AG04450 (cell line): ENCODE measurements around the gene KLF7. TPM values are rescaled to one million over a fixed set of nuclear protein-coding genes. Genes with fewer than 3 reads are reported as not detected.

ENCODE experiments used
- CTCF ChIA-PET: fragments of 300-600, 350-600 bp; formaldehyde crosslinking; extraction: SDS; loops from one replicate; lab custom pipeline; 2022; ENCODE audit warnings: antibody characterized with exemption, inconsistent platforms; lab: Charles Lee
- POLR2A ChIA-PET: fragments of 350-600 bp; formaldehyde crosslinking; extraction: SDS; loops from one replicate; lab custom pipeline; 2021; ENCODE audit warnings: antibody characterized with exemption, inconsistent platforms; lab: Yijun Ruan, JAX
- DNase-seq: peaks from one replicate; pipeline ENCODE4 v3.0.0-alpha.2; 2011; ENCODE audit warnings: low read depth, low spot score
- H3K27ac ChIP-seq: one replicate; pipeline ENCODE4 v1.5.1; 2012; ENCODE audit warnings: low read depth, low read length, control low read depth
- H3K27me3 ChIP-seq: one replicate; pipeline ENCODE4 v1.6.0; 2012; ENCODE audit warnings: low read length; ENCODE audit not compliant: control insufficient read depth, insufficient read depth
- H3K4me3 ChIP-seq: 2 replicates; pipeline ENCODE4 v1.5.1; 2011; ENCODE audit warnings: mild to moderate bottlenecking, low read depth, low read length, control low read depth
- H3K9me3 ChIP-seq: 2 replicates; pipeline ENCODE4 v1.5.1; 2012; ENCODE audit warnings: low read length; ENCODE audit not compliant: control insufficient read depth, insufficient read depth
- polyA plus RNA-seq: library from polyadenylated mRNA; depleted of rRNA; stranded (reverse); fragments of >200 nt; gene quantifications from 2 replicates; pipeline ENCODE4 v1.2.3, GENCODE V29; 2011
- TF ChIP-seq, protein P1 (sequence below): IDR thresholded peaks from 2 replicates; pipeline ENCODE4 v1.5.1; 2011; ENCODE audit warnings: low read depth, low read length, control low read depth, inconsistent platforms

KLF7 gene
- polyA plus RNA-seq, 1 experiment, result 22.1 TPM

DNA sequence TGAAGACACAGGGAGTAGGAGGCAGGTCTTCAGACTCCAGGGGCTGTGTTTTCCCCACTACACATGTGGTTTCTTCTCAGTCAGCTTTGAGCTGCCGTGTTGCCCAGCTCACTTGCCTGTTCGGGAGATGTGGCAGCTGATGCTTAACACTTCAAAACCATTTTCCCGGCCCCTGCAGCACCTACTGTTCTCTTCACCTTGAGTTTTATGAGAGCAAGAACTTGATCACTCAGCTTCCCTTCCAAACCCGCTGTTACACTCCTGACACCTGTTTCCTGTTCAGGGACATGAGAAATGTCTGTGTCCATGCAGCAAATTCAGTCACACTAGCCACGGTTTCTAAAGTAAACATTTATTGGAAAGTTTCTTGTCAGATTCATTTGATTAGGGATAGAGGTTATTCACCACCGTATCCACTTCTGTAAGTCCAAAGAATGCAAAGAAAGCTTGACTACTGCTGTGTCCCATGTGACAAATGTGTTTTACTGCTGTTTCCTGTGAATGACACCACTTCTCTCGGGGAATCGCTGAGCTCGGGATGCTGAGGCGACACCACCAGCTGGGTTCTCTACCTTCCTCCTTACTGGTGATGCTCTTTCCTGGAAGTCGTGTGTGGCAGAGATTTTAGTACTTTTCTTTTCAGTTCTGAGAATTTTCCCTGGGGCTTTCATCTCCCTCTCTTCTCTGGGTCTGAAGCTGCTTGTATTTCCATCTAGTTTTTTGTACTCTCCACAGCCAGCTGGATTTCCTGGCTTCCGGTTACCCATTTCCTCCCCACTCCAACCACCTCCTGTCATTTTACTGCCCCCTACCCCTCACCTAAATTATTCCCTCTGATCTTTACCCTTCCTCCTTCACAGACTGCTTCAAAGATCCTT, 91.7 kb downstream of the KLF7 start:
- Histone ChIP-seq H3K9me3 (no peaks in the 10 kb centered on the region), H3K4me3 (no peak overlapping the region), H3K27ac (no peak overlapping the region), H3K27me3 (no peaks in the 10 kb centered on the region)
- no peak for DNase-seq
- ChIA-PET POLR2A (interaction anchor here (0.6 to 1.5 kb wide), 2 partner anchors 21 to 92 kb away, joined by 6 to 12 read pairs; partner anchors contain the start of gene KLF7), CTCF (interaction anchor here (1.3 to 2.1 kb wide), 3 partner anchors 84 to 399 kb away, joined by 3 to 11 read pairs (median 3); no protein-coding TSS in a partner anchor)
- TF ChIP-seq, protein P1, sequence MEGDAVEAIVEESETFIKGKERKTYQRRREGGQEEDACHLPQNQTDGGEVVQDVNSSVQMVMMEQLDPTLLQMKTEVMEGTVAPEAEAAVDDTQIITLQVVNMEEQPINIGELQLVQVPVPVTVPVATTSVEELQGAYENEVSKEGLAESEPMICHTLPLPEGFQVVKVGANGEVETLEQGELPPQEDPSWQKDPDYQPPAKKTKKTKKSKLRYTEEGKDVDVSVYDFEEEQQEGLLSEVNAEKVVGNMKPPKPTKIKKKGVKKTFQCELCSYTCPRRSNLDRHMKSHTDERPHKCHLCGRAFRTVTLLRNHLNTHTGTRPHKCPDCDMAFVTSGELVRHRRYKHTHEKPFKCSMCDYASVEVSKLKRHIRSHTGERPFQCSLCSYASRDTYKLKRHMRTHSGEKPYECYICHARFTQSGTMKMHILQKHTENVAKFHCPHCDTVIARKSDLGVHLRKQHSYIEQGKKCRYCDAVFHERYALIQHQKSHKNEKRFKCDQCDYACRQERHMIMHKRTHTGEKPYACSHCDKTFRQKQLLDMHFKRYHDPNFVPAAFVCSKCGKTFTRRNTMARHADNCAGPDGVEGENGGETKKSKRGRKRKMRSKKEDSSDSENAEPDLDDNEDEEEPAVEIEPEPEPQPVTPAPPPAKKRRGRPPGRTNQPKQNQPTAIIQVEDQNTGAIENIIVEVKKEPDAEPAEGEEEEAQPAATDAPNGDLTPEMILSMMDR, result no peak

DNA sequence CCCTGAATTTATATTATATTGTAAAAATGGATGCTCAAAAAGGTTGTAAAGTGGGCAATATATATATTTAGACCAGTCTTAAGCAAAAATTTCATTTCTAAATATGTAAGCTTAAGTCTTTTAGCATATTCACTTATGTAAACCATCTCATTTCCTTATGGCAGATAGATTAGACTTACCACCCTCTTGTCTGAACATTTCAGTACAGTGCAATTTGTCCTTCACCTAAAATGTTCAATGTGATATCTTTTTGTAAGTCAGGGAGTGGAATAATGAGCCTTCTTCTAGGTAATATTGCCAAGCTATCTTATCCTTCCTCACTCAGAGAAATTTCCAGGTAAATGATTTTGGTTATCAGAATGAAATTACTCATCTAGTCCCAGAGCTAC, 92.3 kb downstream of the KLF7 start:
- H3K4me3 ChIP-seq, result no peak overlapping the region
- ChIA-PET POLR2A (interaction anchor here (0.6 to 1.5 kb wide), 2 partner anchors 22 to 93 kb away, joined by 6 to 12 read pairs; partner anchors contain the start of gene KLF7), CTCF (interaction anchor here (1.3 to 2.1 kb wide), 2 partner anchors 83 to 400 kb away, joined by 3 to 11 read pairs; no protein-coding TSS in a partner anchor)
- H3K27ac ChIP-seq, result no peak overlapping the region
- DNase-seq, result no peak
- no peaks in the 10 kb centered on the region for H3K9me3 ChIP-seq
- TF ChIP-seq, protein P1, result no peak
- H3K27me3 ChIP-seq, result no peaks in the 10 kb centered on the region

DNA sequence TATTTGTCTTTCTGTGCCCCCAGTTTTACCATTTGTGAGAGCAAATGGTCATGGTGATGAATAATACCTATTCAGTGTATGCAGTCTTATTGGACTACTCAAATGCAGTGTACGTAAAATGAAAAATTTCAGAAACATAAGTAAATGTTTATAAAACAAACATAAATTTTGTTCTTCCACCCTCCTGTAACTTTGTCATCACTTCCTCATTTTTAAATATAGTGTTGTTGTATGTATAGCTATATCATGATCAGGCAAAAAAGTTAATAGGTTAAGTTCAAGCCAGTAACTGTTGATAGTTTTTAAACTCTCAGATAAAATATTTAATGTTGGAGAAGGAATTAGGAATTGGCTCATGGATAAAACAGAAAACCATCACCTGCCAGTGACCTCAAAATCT, 93.2 kb downstream of the KLF7 start:
- H3K27ac ChIP-seq, result no peak overlapping the region
- TF ChIP-seq, protein P1, result no peak
- ChIA-PET POLR2A (no interaction called here), CTCF (interaction anchor here (2.1 kb wide), 1 partner anchor 401 kb away, joined by 11 read pairs; no protein-coding TSS in a partner anchor)
- DNase-seq, result no peak
- H3K9me3 ChIP-seq, result no peaks in the 10 kb centered on the region
- H3K27me3 ChIP-seq, result no peaks in the 10 kb centered on the region
- no peak overlapping the region for H3K4me3 ChIP-seq

DNA sequence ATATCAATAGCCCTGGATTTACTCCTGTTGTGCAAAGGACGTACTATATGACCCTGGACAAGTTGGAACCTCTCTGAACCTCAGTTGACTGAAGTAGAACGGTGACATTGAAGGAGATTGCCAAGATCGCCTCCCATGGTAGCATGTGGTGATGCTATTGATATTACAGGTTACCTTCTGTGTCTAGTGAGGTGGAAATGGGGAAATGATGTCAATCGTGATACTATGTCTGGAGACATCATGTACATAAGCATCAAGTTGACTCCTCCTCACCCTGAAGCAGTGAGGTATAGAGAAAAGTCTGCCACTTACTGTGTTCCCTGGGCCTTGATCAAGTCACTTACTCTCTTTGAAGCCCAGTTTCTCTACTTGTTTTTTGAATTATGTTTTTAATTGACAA, 93.9 kb downstream of the KLF7 start:
- TF ChIP-seq, protein P1, result no peak
- Histone ChIP-seq H3K9me3 (no peaks in the 10 kb centered on the region), H3K27me3 (no peaks in the 10 kb centered on the region), H3K27ac (no peak overlapping the region), H3K4me3 (no peak overlapping the region)
- POLR2A ChIA-PET, result no interaction called here
- CTCF ChIA-PET, result no interaction called here
- DNase-seq, result no peak

DNA sequence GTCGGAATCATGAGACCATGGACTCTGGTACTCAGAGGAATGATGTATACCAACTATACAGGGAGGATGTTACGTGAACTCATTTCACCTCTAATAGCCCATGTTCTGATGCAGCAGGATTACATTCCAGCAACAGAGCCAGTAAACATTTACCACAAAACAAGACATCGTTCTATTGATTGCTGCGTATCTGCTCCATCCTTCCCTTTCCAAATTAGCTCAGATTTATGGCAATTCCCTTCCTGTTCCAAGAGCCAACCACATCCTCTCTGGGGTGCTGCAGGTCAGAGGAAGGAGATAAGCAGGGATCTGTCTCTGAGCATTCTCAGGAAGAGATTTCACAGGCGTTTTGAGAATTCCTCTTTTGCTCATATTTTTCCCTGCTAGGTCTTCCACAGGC, 98.3 kb downstream of the KLF7 start:
- no peak overlapping the region for H3K27ac ChIP-seq
- H3K27me3 ChIP-seq, result no peaks in the 10 kb centered on the region
- CTCF ChIA-PET, result interaction anchor here (0.9 to 1.8 kb wide), 2 partner anchors 243 to 406 kb away, joined by 3 to 6 read pairs; no protein-coding TSS in a partner anchor
- TF ChIP-seq, protein P1, result no peak
- POLR2A ChIA-PET, result no interaction called here
- no peaks in the 10 kb centered on the region for H3K9me3 ChIP-seq
- H3K4me3 ChIP-seq, result no peak overlapping the region
- DNase-seq, result no peak
